HepG2 (cell line): ENCODE measurements around the gene GTF3C5. TPM values are rescaled to one million over a fixed set of nuclear protein-coding genes. Genes with fewer than 3 reads are reported as not detected.
A peak's percentile ranks its signal among the peaks of the same experiment; 100 is the strongest.

Source experiments
- ATAC-seq: fragments of 200-7000 bp; cut with Tn5 transposase; 3 replicates; pipeline ENCODE4 v1.9.1; 2020; ENCODE audit warnings: mild to moderate bottlenecking, moderate library complexity
- BruUV-seq: library from RNA; stranded (reverse); fragments of 400-500 nt; replicated peaks from 2 replicates; lab custom pipeline; 2021; lab: Mats Ljungman, UMichigan
- CTCF ChIA-PET: fragments of 300-600 bp; formaldehyde crosslinking; extraction: SDS; loops from one replicate; lab custom pipeline; 2021; ENCODE audit warnings: low total read pairs, inconsistent platforms, low intra/inter-chr PET ratio; lab: Yijun Ruan, JAX
- POLR2A ChIA-PET: fragments of 350-600 bp; sonication (Branson Sonifier 250); formaldehyde crosslinking; loops from one replicate; lab custom pipeline; 2020; ENCODE audit warnings: antibody characterized with exemption, inconsistent platforms; lab: Yijun Ruan, JAX
- DNase-seq: peaks from one replicate; pipeline ENCODE4 v3.0.0-alpha.2; 2015; ENCODE audit warnings: low spot score
- FAIRE-seq: peaks from 3 replicates; lab custom pipeline; 2011; peaks lifted over from hg19 to GRCh38; lab: Jason Lieb, UNC
- H2AFZ ChIP-seq: one replicate; pipeline ENCODE4 v1.6.1; 2011; ENCODE audit warnings: low read length, inconsistent platforms
- H3K27ac ChIP-seq: fragments of 300-600 bp; 3 replicates; pipeline ENCODE4 v1.8.0; 2011; ENCODE audit warnings: mixed run types, mild to moderate bottlenecking, mixed read lengths, low read length, inconsistent platforms; ENCODE audit not compliant: insufficient read depth; ENCODE audit errors: extremely low read length
- H3K27me3 ChIP-seq, 2 experiments: fragments of 200-600 bp in 1 of 2; 2 replicates in 1 of 2; 3 replicates in 1 of 2; pipeline versions ENCODE4 v1.6.0 to v1.8.0; 2011; ENCODE audit warnings: low read length in 2 of 2, mild to moderate bottlenecking in 2 of 2, moderate library complexity in 2 of 2, inconsistent platforms in 1 of 2; ENCODE audit not compliant: insufficient read depth in 2 of 2, control insufficient read depth in 1 of 2
- H3K36me3 ChIP-seq, 2 experiments: fragments of 200-600 bp in 1 of 2; replicated peaks in 1 of 2; 2 replicates in 1 of 2; 3 replicates in 1 of 2; pipeline versions ENCODE4 v1.5.1 to v1.8.0; 2011; ENCODE audit warnings: low read length in 2 of 2, inconsistent platforms in 1 of 2; ENCODE audit not compliant: insufficient read depth in 2 of 2, control insufficient read depth in 1 of 2
- H3K4me1 ChIP-seq: 2 replicates; pipeline ENCODE4 v1.5.1; 2012; ENCODE audit warnings: low read length, inconsistent platforms; ENCODE audit not compliant: insufficient read depth
- H3K4me2 ChIP-seq: 2 replicates; pipeline ENCODE4 v1.6.0; 2011; ENCODE audit warnings: low read depth, low read length, inconsistent platforms
- H3K4me3 ChIP-seq, 3 experiments: fragments of 200-600 bp in 1 of 3; sonication (generic), shearing (Covaris generic) in 1 of 3; replicated peaks in 1 of 3; 2 replicates each; pipeline ENCODE4 v1.5.1; 2011 to 2016; ENCODE audit warnings: low read length in 3 of 3, inconsistent platforms in 2 of 3, low read depth in 2 of 3, mild to moderate bottlenecking in 2 of 3, control low read depth in 1 of 3, mixed read lengths in 1 of 3; ENCODE audit not compliant: insufficient read depth in 1 of 3
- H3K79me2 ChIP-seq: one replicate; pipeline ENCODE4 v1.6.1; 2011; ENCODE audit warnings: low read length, inconsistent platforms; ENCODE audit not compliant: insufficient read depth
- H3K9ac ChIP-seq: 2 replicates; pipeline ENCODE4 v1.6.0; 2011; ENCODE audit warnings: mild to moderate bottlenecking, low read depth, low read length, inconsistent platforms; ENCODE audit not compliant: insufficient read depth
- H3K9me3 ChIP-seq: 2 replicates; pipeline ENCODE4 v1.5.1; 2012; ENCODE audit warnings: mild to moderate bottlenecking, low read length
- H4K20me1 ChIP-seq: 2 replicates; pipeline ENCODE4 v1.6.0; 2011; ENCODE audit warnings: inconsistent platforms, mild to moderate bottlenecking, low read length, moderate library complexity; ENCODE audit not compliant: insufficient read depth
- AGO2 ChIP-seq: fragments of 200-400 bp; formaldehyde crosslinking; optimal IDR thresholded peaks from 2 replicates; pipeline ENCODE3; 2017; ENCODE audit warnings: mild to moderate bottlenecking, low read depth, low read length, moderate library complexity
- CENPBD1 ChIP-seq: sonication (generic); formaldehyde crosslinking; IDR thresholded peaks from 2 replicates; pipeline ENCODE4 v1.8.0; 2022; ENCODE audit warnings: missing genetic modification reagents, low read depth, mild to moderate bottlenecking, borderline replicate concordance
- MXI1 ChIP-seq: IDR thresholded peaks from 3 replicates; pipeline ENCODE4 v1.6.1; 2012; ENCODE audit warnings: low read depth, low read length, inconsistent platforms, borderline replicate concordance
- NFIC ChIP-seq: IDR thresholded peaks from 2 replicates; pipeline ENCODE4 v1.6.1; 2012; ENCODE audit warnings: mild to moderate bottlenecking, low read length, inconsistent platforms
- PATZ1 ChIP-seq: sonication (generic); formaldehyde crosslinking; IDR thresholded peaks from 2 replicates; pipeline ENCODE4 v1.4.0; 2020; ENCODE audit warnings: missing genetic modification reagents
- RFXAP ChIP-seq: sonication (generic); formaldehyde crosslinking; IDR thresholded peaks from 2 replicates; pipeline ENCODE4 v1.4.0; 2020; ENCODE audit warnings: missing genetic modification reagents, borderline replicate concordance
- SMYD3 ChIP-seq: sonication (generic); formaldehyde crosslinking; IDR thresholded peaks from 2 replicates; pipeline ENCODE4 v1.8.1; 2023; ENCODE audit warnings: mild to moderate bottlenecking, missing genetic modification reagents
- TRIM24 ChIP-seq: sonication (generic); formaldehyde crosslinking; IDR thresholded peaks from 2 replicates; pipeline ENCODE4 v1.8.0; 2022; ENCODE audit warnings: mild to moderate bottlenecking, missing genetic modification reagents
- WIZ ChIP-seq: sonication (generic); formaldehyde crosslinking; IDR thresholded peaks from 2 replicates; pipeline ENCODE4 v1.5.1; 2020; ENCODE audit warnings: mild to moderate bottlenecking, missing genetic modification reagents
- ZFP36L2 ChIP-seq: sonication (generic); formaldehyde crosslinking; IDR thresholded peaks from 2 replicates; pipeline ENCODE4 v1.4.0; 2020; ENCODE audit warnings: missing genetic modification reagents
- ZNF282 ChIP-seq: fragments of 450-650 bp; IDR thresholded peaks from 2 replicates; pipeline ENCODE4 v1.6.1; 2018; ENCODE audit not compliant: partially characterized antibody
- ZNF329 ChIP-seq: sonication (generic); formaldehyde crosslinking; IDR thresholded peaks from 2 replicates; pipeline ENCODE4 v1.9.0; 2021; ENCODE audit warnings: low read depth, mild to moderate bottlenecking, missing genetic modification reagents
- ZNF33A ChIP-seq: sonication (generic); formaldehyde crosslinking; IDR thresholded peaks from 2 replicates; pipeline ENCODE4 v1.5.1; 2020; ENCODE audit warnings: missing genetic modification reagents, mild to moderate bottlenecking, moderate library complexity, borderline replicate concordance
- ZNF343 ChIP-seq: sonication (generic); formaldehyde crosslinking; IDR thresholded peaks from 2 replicates; pipeline ENCODE4 v1.4.0; 2020; ENCODE audit warnings: mild to moderate bottlenecking, missing genetic modification reagents
- ZSCAN12 ChIP-seq: sonication (generic); formaldehyde crosslinking; IDR thresholded peaks from 2 replicates; pipeline ENCODE4 v1.9.0; 2021; ENCODE audit warnings: mild to moderate bottlenecking, missing genetic modification reagents
- WGBS: methylation state at CpG from one replicate; pipeline ENCODE4 v1.1.6; 2017; ENCODE audit warnings: low lambda C conversion rate; 5-methylcytosine and 5-hydroxymethylcytosine counted together
- in situ Hi-C: cut with HindIII; loops from 2 replicates; pipeline ENCODE4 v1.10.0; 2017; ENCODE audit warnings: low pct_unique_long_range_greater_than_20kb; ENCODE audit not compliant: extremely low pct_ligation_motif_present
- intact Hi-C: fragments of 100-400 bp; cut with micrococcal nuclease; formaldehyde crosslinking; loops from one replicate; pipeline ENCODE4 v1.10.0; 2022; ENCODE audit not compliant: unreplicated experiment
- polyA plus RNA-seq, 8 experiments: library from polyadenylated mRNA; depleted of rRNA in 3 of 8; stranded (reverse) in 7 of 8; unstranded in 1 of 8; fragments of >200 nt; fragmentation: Illumina TruSeq in 4 of 8; extraction: Trizol in 4 of 8; gene quantifications; 2 replicates each; pipeline versions ENCODE4 v1.2.1 to v1.2.3, GENCODE V29; 2011 to 2016; ENCODE audit warnings: low read depth in 4 of 8, missing spikeins in 1 of 8, mixed read lengths in 1 of 8; ENCODE audit not compliant: insufficient read depth in 1 of 8
- total RNA-seq, 5 experiments: library from RNA; depleted of rRNA; stranded (reverse); fragments of >200 nt; fragmentation: Illumina TruSeq; extraction: Trizol; gene quantifications; 2 replicates each; pipeline ENCODE4 v1.2.3, GENCODE V29; 2016; ENCODE audit warnings: low read depth in 1 of 5

GTF3C5 gene
- total and polyA plus RNA-seq, 2 of the 13 experiments (the other 11 are each of a cell fraction or from before 2014, with no cell fraction given), result 66.9 to 92.6 TPM

- CTCF ChIA-PET, result interaction anchor here (5.1 kb wide), 1 partner anchor 42 kb away, joined by 70 read pairs; no protein-coding TSS in a partner anchor
- in situ Hi-C loops, result loop anchor here (5.0 kb wide), 1 partner anchor 42 kb away; no protein-coding TSS in a partner anchor
- Histone ChIP-seq H3K79me2 (no peaks in the 10 kb centered on the region), H3K4me2 (no peak overlapping the region), H3K36me3 (peaks cover 29 to 62% of the 10 kb centered on the region in 2 experiments; a peak in 4 of 5 replicates), H3K4me1 (no peaks in the 10 kb centered on the region), H4K20me1 (peaks cover 6% of the 10 kb centered on the region; the same call in 1 of the 2 replicates), H3K27me3 (no peaks in the 10 kb centered on the region), H3K9ac (no peak overlapping the region), H3K27ac (no peak overlapping the region), H3K9me3 (no peaks in the 10 kb centered on the region), H2AFZ (no peak overlapping the region), H3K4me3 (no peak overlapping the region)
- no TSS peak for BruUV-seq
- intact Hi-C loops, result no loop called here
- no peak for FAIRE-seq
- DNase-seq, result no peak
- 90% methylated on average over 13 of the region's 15 CpGs for WGBS
- no peak for ATAC-seq
- peak; percentile 7 for TF ChIP-seq AGO2
- no peak for TF ChIP-seq ZSCAN12
- POLR2A ChIA-PET, result no interaction called here
These were observed 74.1 kb downstream of the GTF3C5 start for GRCh38 chr9:133104718-133105460.

GRCh38 chr9:133105461-133105770 is 74.6 kb downstream of the GTF3C5 start:
- no peak overlapping the region for H3K27ac ChIP-seq
- BruUV-seq, result no TSS peak
- ChIA-PET POLR2A (no interaction called here), CTCF (interaction anchor here (5.1 kb wide), 1 partner anchor 41 kb away, joined by 70 read pairs; no protein-coding TSS in a partner anchor)
- H4K20me1 ChIP-seq, result peaks cover 6% of the 10 kb centered on the region; the same call in 1 of the 2 replicates
- H3K27me3 ChIP-seq, result no peaks in the 10 kb centered on the region
- no peak overlapping the region for H3K4me2 ChIP-seq
- no peaks in the 10 kb centered on the region for H3K4me1 ChIP-seq
- no peaks in the 10 kb centered on the region for H3K9me3 ChIP-seq
- no peak for DNase-seq
- intact Hi-C loops (no loop called here), in situ Hi-C loops (loop anchor here (5.0 kb wide), 1 partner anchor 42 kb away; no protein-coding TSS in a partner anchor)
- H3K79me2 ChIP-seq, result no peaks in the 10 kb centered on the region
- 100% methylated on average over 1 of the region's 7 CpGs for WGBS
- H3K36me3 ChIP-seq, result peaks cover 31 to 62% of the 10 kb centered on the region in 2 experiments; a peak in 4 of 5 replicates
- no peak overlapping the region for H3K4me3 ChIP-seq
- no peak overlapping the region for H3K9ac ChIP-seq
- no peak overlapping the region for H2AFZ ChIP-seq
- ATAC-seq, result no peak
- FAIRE-seq, result no peak
- no peak for TF ChIP-seq ZNF329 (CRISPR knock-in tag)
- no peak for TF ChIP-seq MXI1
- TF ChIP-seq TRIM24 (CRISPR knock-in tag), result no peak
- TF ChIP-seq WIZ (CRISPR knock-in tag), result no peak
- no peak for TF ChIP-seq NFIC
- no peak for TF ChIP-seq RFXAP (CRISPR knock-in tag)
- no peak for TF ChIP-seq SMYD3 (CRISPR knock-in tag)
- no peak for TF ChIP-seq ZFP36L2 (CRISPR knock-in tag)
- no peak for TF ChIP-seq ZNF343 (CRISPR knock-in tag)
- TF ChIP-seq ZNF33A, result no peak
- no peak for TF ChIP-seq ZNF282
- TF ChIP-seq CENPBD1 (CRISPR knock-in tag), result no peak
- TF ChIP-seq PATZ1, result no peak
